Panc1 (cell line): ENCODE measurements around the gene MINDY4. TPM values are rescaled to one million over a fixed set of nuclear protein-coding genes. Genes with fewer than 3 reads are reported as not detected.

Experiments used
- ATAC-seq: fragments of 200-7000 bp; cut with Tn5 transposase; 2 replicates; pipeline ENCODE4 v1.9.1; 2020; ENCODE audit warnings: mild to moderate bottlenecking, moderate library complexity
- BruUV-seq: library from RNA; stranded (reverse); fragments of 400-500 nt; replicated peaks from 2 replicates; lab custom pipeline; 2021; lab: Mats Ljungman, UMichigan
- CTCF ChIA-PET: fragments of 300-600 bp; sonication (Branson Sonifier 250); formaldehyde crosslinking; loops from one replicate; lab custom pipeline; 2022; ENCODE audit warnings: antibody characterized with exemption; lab: Charles Lee
- POLR2A ChIA-PET: fragments of 300-600 bp; sonication (Branson Sonifier 250); formaldehyde crosslinking; loops from one replicate; lab custom pipeline; 2022; ENCODE audit warnings: antibody characterized with exemption; lab: Charles Lee
- DNase-seq: peaks from one replicate; pipeline ENCODE4 v3.0.0-alpha.2; 2010; ENCODE audit warnings: low read depth, low spot score
- H3K27ac ChIP-seq: 2 replicates; pipeline ENCODE4 v1.5.1; 2011; ENCODE audit warnings: mild to moderate bottlenecking, low read length, inconsistent platforms
- H3K27me3 ChIP-seq: fragments of 200-500 bp; sonication (Bioruptor generic); 2 replicates; pipeline ENCODE4 v1.6.0; 2014; ENCODE audit warnings: low read length, inconsistent platforms; ENCODE audit not compliant: control insufficient read depth, insufficient read depth
- H3K36me3 ChIP-seq: fragments of 200-500 bp; sonication (Bioruptor generic); 2 replicates; pipeline ENCODE4 v1.5.1; 2014; ENCODE audit warnings: inconsistent platforms, mild to moderate bottlenecking, low read length, moderate library complexity; ENCODE audit not compliant: control insufficient read depth, insufficient read depth
- H3K4me1 ChIP-seq: 2 replicates; pipeline ENCODE4 v1.5.1; 2011; ENCODE audit warnings: inconsistent platforms, mild to moderate bottlenecking, low read length, moderate library complexity; ENCODE audit not compliant: control insufficient read depth, insufficient read depth
- H3K4me3 ChIP-seq, 2 experiments: 2 replicates each; pipeline ENCODE4 v1.5.1; 2011 to 2012; ENCODE audit warnings: low read depth in 2 of 2, low read length in 2 of 2, mild to moderate bottlenecking in 2 of 2, inconsistent platforms in 1 of 2, moderate library complexity in 1 of 2
- H3K9me3 ChIP-seq: fragments of 200-500 bp; sonication (Bioruptor generic); 2 replicates; pipeline ENCODE4 v1.5.1; 2014; ENCODE audit warnings: low read depth, mild to moderate bottlenecking, inconsistent platforms, low read length, moderate library complexity; ENCODE audit not compliant: control insufficient read depth, insufficient read depth
- CTCF ChIP-seq: fragments of 450-650 bp; IDR thresholded peaks from 2 replicates; pipeline ENCODE4 v1.5.1; 2017; ENCODE audit warnings: mild to moderate bottlenecking
- POLR2AphosphoS5 ChIP-seq: IDR thresholded peaks from 2 replicates; pipeline ENCODE4 v1.6.1; 2012; ENCODE audit warnings: mild to moderate bottlenecking, low read depth, low read length, moderate library complexity
- REST ChIP-seq, 2 experiments: IDR thresholded peaks; 2 replicates each; pipeline ENCODE4 v1.6.1; 2011 to 2012; ENCODE audit warnings: low read depth in 2 of 2, control low read depth in 1 of 2, low read length in 1 of 2, mild to moderate bottlenecking in 1 of 2, moderate library complexity in 1 of 2; ENCODE audit not compliant: insufficient read depth in 1 of 2
- SIN3A ChIP-seq: IDR thresholded peaks from 2 replicates; pipeline ENCODE4 v1.6.1; 2012; ENCODE audit warnings: low read depth, mild to moderate bottlenecking, low read length, moderate library complexity, borderline replicate concordance; ENCODE audit not compliant: insufficient read depth
- TCF7L2 ChIP-seq: IDR thresholded peaks from 2 replicates; pipeline ENCODE4 v1.6.1; 2011; ENCODE audit warnings: mild to moderate bottlenecking, low read depth, low read length, inconsistent platforms
- in situ Hi-C: cut with HindIII; loops from 2 replicates; pipeline ENCODE4 v1.10.0; 2016; ENCODE audit warnings: low sequenced_read_pairs, low pct_unique_long_range_greater_than_20kb
- intact Hi-C: fragments of 100-400 bp; cut with micrococcal nuclease; formaldehyde crosslinking; loops from one replicate; pipeline ENCODE4 v1.10.0; 2022; ENCODE audit not compliant: unreplicated experiment
- total RNA-seq: library from RNA; stranded (reverse); gene quantifications from one replicate; pipeline ENCODE4 v1.2.1, GENCODE V29; 2021; ENCODE audit not compliant: unreplicated experiment

Gene MINDY4
- total RNA-seq, 1 experiment from 2014 or later, result 6.2 TPM

GRCh38 chr7:30778255-30779025 lies 7.2 kb downstream of the MINDY4 start:
- in situ Hi-C loops, result no loop called here
- H3K27me3 ChIP-seq, result no peaks in the 10 kb centered on the region
- POLR2A ChIA-PET, result no interaction called here
- ATAC-seq, result no peak
- intact Hi-C loops, result no loop called here
- DNase-seq, result no peak
- CTCF ChIA-PET, result no interaction called here
- H3K36me3 ChIP-seq, result no peaks in the 10 kb centered on the region; the same call in 1 of the 2 replicates
- TF ChIP-seq REST (IDR thresholded peaks at IDR 0.05; ENCODE audit: insufficient read depth in 1 of 2, low read depth in 2 of 2, low read length in 1 of 2) (no peak), TCF7L2 (no peak), POLR2AphosphoS5 (no peak), CTCF (no peak), SIN3A (no peak)
- no peak overlapping the region for H3K27ac ChIP-seq
- H3K9me3 ChIP-seq, result no peaks in the 10 kb centered on the region
- H3K4me1 ChIP-seq, result no peaks in the 10 kb centered on the region
- BruUV-seq, result no TSS peak
- no peak overlapping the region for H3K4me3 ChIP-seq

DNA sequence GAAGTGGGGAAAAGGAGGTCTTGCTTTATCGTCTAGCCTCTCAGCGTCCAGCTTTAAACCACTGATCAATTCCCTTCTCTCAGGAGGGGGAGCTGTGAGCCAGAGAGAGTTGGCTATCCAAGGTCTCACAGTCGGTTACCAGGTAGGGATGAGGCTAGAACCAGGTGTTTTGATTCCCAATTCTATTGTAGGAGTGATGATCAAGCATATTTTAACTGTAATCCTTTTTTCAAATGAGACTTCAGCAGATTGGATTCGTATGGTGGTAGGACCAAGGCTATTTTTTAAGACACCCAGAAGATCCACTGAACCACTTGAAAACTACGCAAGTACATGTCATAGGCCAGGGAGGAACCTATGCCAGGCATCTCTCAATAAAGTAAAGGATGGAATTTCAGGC lies 8.4 kb downstream of the MINDY4 start:
- H3K36me3 ChIP-seq, result no peaks in the 10 kb centered on the region; the same call in 1 of the 2 replicates
- no peak overlapping the region for H3K27ac ChIP-seq
- DNase-seq (no peak), ATAC-seq (no peak)
- in situ Hi-C loops (no loop called here), intact Hi-C loops (no loop called here)
- no TSS peak for BruUV-seq
- H3K27me3 ChIP-seq, result no peaks in the 10 kb centered on the region
- H3K9me3 ChIP-seq, result no peaks in the 10 kb centered on the region
- H3K4me1 ChIP-seq, result no peaks in the 10 kb centered on the region
- no peak overlapping the region for H3K4me3 ChIP-seq
- TF ChIP-seq POLR2AphosphoS5 (no peak), CTCF (no peak), TCF7L2 (no peak), REST (IDR thresholded peaks at IDR 0.05; ENCODE audit: insufficient read depth in 1 of 2, low read depth in 2 of 2, low read length in 1 of 2) (no peak), SIN3A (no peak)
- CTCF ChIA-PET, result no interaction called here
- POLR2A ChIA-PET, result no interaction called here
